HCT116 (cell line): ENCODE results near the gene RNF114.

Experiments
- POLR2A ChIP-seq: IDR thresholded peaks from 2 replicates; pipeline ENCODE4 v1.7.0; 2011; ENCODE audit warnings: borderline replicate concordance; ENCODE audit not compliant: insufficient read depth, insufficient read length; ENCODE audit errors: extremely low read depth
- RAD21 ChIP-seq: IDR thresholded peaks from 2 replicates; pipeline ENCODE4 v1.6.1; 2012; ENCODE audit warnings: low read depth, mild to moderate bottlenecking
- REST ChIP-seq: IDR thresholded peaks from 2 replicates; pipeline ENCODE4 v1.6.1; 2012; ENCODE audit warnings: low read depth
- SIN3A ChIP-seq: IDR thresholded peaks from 2 replicates; pipeline ENCODE4 v1.6.1; 2012; ENCODE audit warnings: low read depth
- SP1 ChIP-seq: IDR thresholded peaks from 2 replicates; pipeline ENCODE4 v1.6.1; 2012; ENCODE audit warnings: low read depth
- SRF ChIP-seq: IDR thresholded peaks from 2 replicates; pipeline ENCODE4 v1.6.1; 2012; ENCODE audit warnings: low read depth
- TCF7L2 ChIP-seq: IDR thresholded peaks from 2 replicates; pipeline ENCODE4 v1.7.0; 2011; ENCODE audit warnings: borderline replicate concordance, inconsistent platforms; ENCODE audit not compliant: insufficient read depth, insufficient read length; ENCODE audit errors: extremely low read depth
- YY1 ChIP-seq: IDR thresholded peaks from 2 replicates; pipeline ENCODE4 v1.6.1; 2011; ENCODE audit warnings: low read length, low read depth, moderate library complexity, mild to moderate bottlenecking; ENCODE audit not compliant: insufficient replicate concordance; ENCODE audit errors: extremely low read depth
- TF ChIP-seq, protein P1 (sequence below), 3 experiments: fragments of 200-600 bp in 1 of 3; sonication (generic) in 1 of 3; IDR thresholded peaks in 2 of 3; conservative IDR thresholded peaks in 1 of 3; 2 replicates each; pipeline ENCODE4 v1.5.1; 2012 to 2017; ENCODE audit warnings: low read depth in 2 of 3, low read length in 2 of 3, antibody characterized with exemption in 1 of 3, borderline replicate concordance in 1 of 3, control low read depth in 1 of 3, mild to moderate bottlenecking in 1 of 3, mixed read lengths in 1 of 3, mixed run types in 1 of 3, moderate library complexity in 1 of 3; ENCODE audit not compliant: insufficient read depth in 1 of 3

- TF ChIP-seq, protein P1, sequence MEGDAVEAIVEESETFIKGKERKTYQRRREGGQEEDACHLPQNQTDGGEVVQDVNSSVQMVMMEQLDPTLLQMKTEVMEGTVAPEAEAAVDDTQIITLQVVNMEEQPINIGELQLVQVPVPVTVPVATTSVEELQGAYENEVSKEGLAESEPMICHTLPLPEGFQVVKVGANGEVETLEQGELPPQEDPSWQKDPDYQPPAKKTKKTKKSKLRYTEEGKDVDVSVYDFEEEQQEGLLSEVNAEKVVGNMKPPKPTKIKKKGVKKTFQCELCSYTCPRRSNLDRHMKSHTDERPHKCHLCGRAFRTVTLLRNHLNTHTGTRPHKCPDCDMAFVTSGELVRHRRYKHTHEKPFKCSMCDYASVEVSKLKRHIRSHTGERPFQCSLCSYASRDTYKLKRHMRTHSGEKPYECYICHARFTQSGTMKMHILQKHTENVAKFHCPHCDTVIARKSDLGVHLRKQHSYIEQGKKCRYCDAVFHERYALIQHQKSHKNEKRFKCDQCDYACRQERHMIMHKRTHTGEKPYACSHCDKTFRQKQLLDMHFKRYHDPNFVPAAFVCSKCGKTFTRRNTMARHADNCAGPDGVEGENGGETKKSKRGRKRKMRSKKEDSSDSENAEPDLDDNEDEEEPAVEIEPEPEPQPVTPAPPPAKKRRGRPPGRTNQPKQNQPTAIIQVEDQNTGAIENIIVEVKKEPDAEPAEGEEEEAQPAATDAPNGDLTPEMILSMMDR (IDR thresholded peaks at IDR 0.05 in 2 of 3, conservative IDR thresholded peaks at IDR 0.05 in 1 of 3; ENCODE audit: borderline replicate concordance in 1 of 3, insufficient read depth in 1 of 3, low read depth in 2 of 3, low read length in 2 of 3), result no peak
- TF ChIP-seq TCF7L2, result no peak
- no peak for TF ChIP-seq REST
- no peak for TF ChIP-seq POLR2A
- TF ChIP-seq SP1, result no peak
- TF ChIP-seq SIN3A, result no peak
- TF ChIP-seq YY1, result no peak
- TF ChIP-seq SRF, result no peak
- no peak for TF ChIP-seq RAD21
Measured at GRCh38 chr20:49948178-49948577, 12.0 kb downstream of the RNF114 start.
